ENCODE results near the gene OR2T4.

OR2T4 gene

DNA sequence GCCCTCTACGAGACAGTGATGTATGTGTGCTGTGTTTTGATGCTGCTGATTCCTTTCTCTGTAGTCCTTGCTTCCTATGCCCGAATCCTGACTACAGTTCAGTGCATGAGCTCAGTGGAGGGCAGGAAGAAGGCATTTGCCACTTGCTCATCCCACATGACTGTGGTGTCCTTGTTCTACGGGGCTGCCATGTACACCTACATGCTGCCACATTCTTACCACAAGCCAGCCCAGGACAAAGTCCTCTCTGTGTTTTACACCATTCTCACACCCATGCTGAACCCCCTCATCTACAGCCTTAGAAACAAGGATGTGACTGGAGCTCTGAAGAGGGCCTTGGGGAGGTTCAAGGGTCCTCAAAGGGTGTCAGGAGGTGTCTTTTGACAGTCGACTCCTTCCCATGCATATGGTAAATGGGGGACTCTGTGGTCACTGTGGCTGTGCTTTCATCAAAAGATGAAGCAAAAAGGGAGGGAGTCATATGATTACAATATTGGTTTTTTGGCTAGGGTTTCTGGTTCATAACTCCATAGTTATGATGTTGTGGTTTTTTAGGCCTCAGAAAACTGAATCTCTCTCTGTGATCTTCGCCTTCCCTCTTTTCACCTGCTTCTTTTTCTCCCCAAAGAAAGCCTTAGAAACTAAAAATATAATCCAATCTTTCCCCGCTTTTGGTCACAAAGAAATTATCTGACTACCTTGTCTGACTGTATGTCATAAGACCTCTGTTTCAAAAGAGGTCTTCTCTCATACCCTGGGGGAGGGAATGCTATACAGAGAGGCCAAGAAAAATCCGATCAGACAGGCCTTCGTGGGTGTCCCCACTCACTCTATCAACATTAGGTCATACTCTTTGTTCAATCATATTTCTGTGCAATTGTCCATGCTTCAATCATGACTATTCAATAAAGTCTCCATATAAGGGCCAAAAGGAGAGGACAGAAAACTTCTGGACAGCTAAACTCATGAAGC is 45.5 kb downstream of the OR2T4 start:
- DNase-seq (ENCODE audit: low spot score in 2 of 2) (no peak), ATAC-seq (peak; percentile 54)
- H3K4me1 Mint-ChIP-seq = no peaks in the 10 kb centered on the region
- no peak overlapping the region for H3K4me3 Mint-ChIP-seq
- peaks cover 9% of the 10 kb centered on the region for H3K9me3 Mint-ChIP-seq
- H3K27ac Mint-ChIP-seq = no peak overlapping the region
- no peaks in the 10 kb centered on the region for H3K36me3 Mint-ChIP-seq
